ENCODE measurements around the gene WDFY3.

Gene WDFY3

GRCh38 chr4:84669201-84669600 is 297.3 kb downstream of the WDFY3 start:
- no peak for ATAC-seq
- TF ChIP-seq GLIS3 (CRISPR knock-in tag; IDR thresholded peaks at IDR 0.05) (no peak), CSDC2 (CRISPR knock-in tag; IDR thresholded peaks at IDR 0.05) (no peak), ISL1 (CRISPR knock-in tag; IDR thresholded peaks at IDR 0.05) (no peak), TOX (CRISPR knock-in tag; IDR thresholded peaks at IDR 0.05; ENCODE audit: borderline replicate concordance) (no peak), SNAI2 (CRISPR knock-in tag; IDR thresholded peaks at IDR 0.05) (no peak), ZC3H10 (CRISPR knock-in tag; IDR thresholded peaks at IDR 0.05) (no peak), ZFP3 (CRISPR knock-in tag; IDR thresholded peaks at IDR 0.05) (no peak), TSHZ2 (CRISPR knock-in tag; IDR thresholded peaks at IDR 0.05) (no peak)
- TF ChIP-seq, protein P1, sequence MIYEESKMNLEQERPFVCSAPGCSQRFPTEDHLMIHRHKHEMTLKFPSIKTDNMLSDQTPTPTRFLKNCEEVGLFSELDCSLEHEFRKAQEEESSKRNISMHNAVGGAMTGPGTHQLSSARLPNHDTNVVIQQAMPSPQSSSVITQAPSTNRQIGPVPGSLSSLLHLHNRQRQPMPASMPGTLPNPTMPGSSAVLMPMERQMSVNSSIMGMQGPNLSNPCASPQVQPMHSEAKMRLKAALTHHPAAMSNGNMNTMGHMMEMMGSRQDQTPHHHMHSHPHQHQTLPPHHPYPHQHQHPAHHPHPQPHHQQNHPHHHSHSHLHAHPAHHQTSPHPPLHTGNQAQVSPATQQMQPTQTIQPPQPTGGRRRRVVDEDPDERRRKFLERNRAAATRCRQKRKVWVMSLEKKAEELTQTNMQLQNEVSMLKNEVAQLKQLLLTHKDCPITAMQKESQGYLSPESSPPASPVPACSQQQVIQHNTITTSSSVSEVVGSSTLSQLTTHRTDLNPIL (CRISPR knock-in tag; IDR thresholded peaks at IDR 0.05; ENCODE audit: low read depth): no peak
- TF ChIP-seq, protein P2, sequence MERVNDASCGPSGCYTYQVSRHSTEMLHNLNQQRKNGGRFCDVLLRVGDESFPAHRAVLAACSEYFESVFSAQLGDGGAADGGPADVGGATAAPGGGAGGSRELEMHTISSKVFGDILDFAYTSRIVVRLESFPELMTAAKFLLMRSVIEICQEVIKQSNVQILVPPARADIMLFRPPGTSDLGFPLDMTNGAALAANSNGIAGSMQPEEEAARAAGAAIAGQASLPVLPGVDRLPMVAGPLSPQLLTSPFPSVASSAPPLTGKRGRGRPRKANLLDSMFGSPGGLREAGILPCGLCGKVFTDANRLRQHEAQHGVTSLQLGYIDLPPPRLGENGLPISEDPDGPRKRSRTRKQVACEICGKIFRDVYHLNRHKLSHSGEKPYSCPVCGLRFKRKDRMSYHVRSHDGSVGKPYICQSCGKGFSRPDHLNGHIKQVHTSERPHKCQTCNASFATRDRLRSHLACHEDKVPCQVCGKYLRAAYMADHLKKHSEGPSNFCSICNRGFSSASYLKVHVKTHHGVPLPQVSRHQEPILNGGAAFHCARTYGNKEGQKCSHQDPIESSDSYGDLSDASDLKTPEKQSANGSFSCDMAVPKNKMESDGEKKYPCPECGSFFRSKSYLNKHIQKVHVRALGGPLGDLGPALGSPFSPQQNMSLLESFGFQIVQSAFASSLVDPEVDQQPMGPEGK (CRISPR knock-in tag; IDR thresholded peaks at IDR 0.05; ENCODE audit: borderline replicate concordance): no peak

DNA sequence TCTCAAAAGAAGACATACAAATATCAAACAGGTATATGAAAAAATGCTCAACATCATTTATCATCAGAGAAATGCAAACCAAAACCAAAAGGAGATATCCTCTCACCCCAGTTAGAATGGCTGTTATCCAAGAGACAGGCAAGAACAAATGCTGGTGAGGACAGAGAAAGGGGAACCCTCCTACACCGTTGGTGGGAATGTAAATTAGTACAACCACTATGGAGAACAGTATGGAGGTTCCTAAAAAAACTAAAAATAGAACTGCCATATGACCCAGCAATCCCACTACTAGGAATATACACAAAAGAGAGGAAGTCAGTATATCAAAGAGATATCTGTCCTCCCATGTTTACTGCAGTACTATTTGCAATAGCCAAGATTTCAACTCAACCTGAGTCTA is 300.1 kb downstream of the WDFY3 start:
- no peak for ATAC-seq

More for the DNA sequence above, 300.1 kb downstream of the WDFY3 start:
- TF ChIP-seq, protein P3, sequence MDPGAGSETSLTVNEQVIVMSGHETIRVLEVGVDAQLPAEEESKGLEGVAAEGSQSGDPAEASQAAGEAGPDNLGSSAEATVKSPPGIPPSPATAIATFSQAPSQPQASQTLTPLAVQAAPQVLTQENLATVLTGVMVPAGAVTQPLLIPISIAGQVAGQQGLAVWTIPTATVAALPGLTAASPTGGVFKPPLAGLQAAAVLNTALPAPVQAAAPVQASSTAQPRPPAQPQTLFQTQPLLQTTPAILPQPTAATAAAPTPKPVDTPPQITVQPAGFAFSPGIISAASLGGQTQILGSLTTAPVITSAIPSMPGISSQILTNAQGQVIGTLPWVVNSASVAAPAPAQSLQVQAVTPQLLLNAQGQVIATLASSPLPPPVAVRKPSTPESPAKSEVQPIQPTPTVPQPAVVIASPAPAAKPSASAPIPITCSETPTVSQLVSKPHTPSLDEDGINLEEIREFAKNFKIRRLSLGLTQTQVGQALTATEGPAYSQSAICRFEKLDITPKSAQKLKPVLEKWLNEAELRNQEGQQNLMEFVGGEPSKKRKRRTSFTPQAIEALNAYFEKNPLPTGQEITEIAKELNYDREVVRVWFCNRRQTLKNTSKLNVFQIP (CRISPR knock-in tag; IDR thresholded peaks at IDR 0.05; ENCODE audit: borderline replicate concordance, low read depth): no peak
- no peak for TF ChIP-seq SNAI2 (CRISPR knock-in tag; IDR thresholded peaks at IDR 0.05)
- TF ChIP-seq RARB (CRISPR knock-in tag; IDR thresholded peaks at IDR 0.05): no peak
- TF ChIP-seq ARNTL (CRISPR knock-in tag; IDR thresholded peaks at IDR 0.05; ENCODE audit: borderline replicate concordance, low read depth): no peak
- TF ChIP-seq TSHZ2 (CRISPR knock-in tag; IDR thresholded peaks at IDR 0.05): no peak
- TF ChIP-seq, protein P2 (CRISPR knock-in tag; IDR thresholded peaks at IDR 0.05; ENCODE audit: borderline replicate concordance): no peak
- no peak for TF ChIP-seq TOX (CRISPR knock-in tag; IDR thresholded peaks at IDR 0.05; ENCODE audit: borderline replicate concordance)
- TF ChIP-seq ISL1 (CRISPR knock-in tag; IDR thresholded peaks at IDR 0.05): no peak
- TF ChIP-seq ZC3H10 (CRISPR knock-in tag; IDR thresholded peaks at IDR 0.05): no peak
- TF ChIP-seq ZNF8 (CRISPR knock-in tag; IDR thresholded peaks at IDR 0.05): no peak
- TF ChIP-seq ZNF70 (CRISPR knock-in tag; IDR thresholded peaks at IDR 0.05): no peak
- no peak for TF ChIP-seq BACH2 (CRISPR knock-in tag; IDR thresholded peaks at IDR 0.05; ENCODE audit: borderline replicate concordance)
- no peak for TF ChIP-seq TCF4 (CRISPR knock-in tag; IDR thresholded peaks at IDR 0.05; ENCODE audit: borderline replicate concordance)
- no peak for TF ChIP-seq ESRRG (CRISPR knock-in tag; IDR thresholded peaks at IDR 0.05)
- no peak for TF ChIP-seq GLIS3 (CRISPR knock-in tag; IDR thresholded peaks at IDR 0.05)
- TF ChIP-seq, protein P1 (CRISPR knock-in tag; IDR thresholded peaks at IDR 0.05; ENCODE audit: low read depth): no peak
- TF ChIP-seq OSR1 (CRISPR knock-in tag; IDR thresholded peaks at IDR 0.05): no peak
- TF ChIP-seq CSRNP3 (CRISPR knock-in tag; IDR thresholded peaks at IDR 0.05): no peak

All from SK-N-SH treated with all-trans-retinoic acid at 6 μM for 48 hours (cell line).